GM19043 (cell line): ENCODE results near the gene UNC5C.

ENCODE experiments used
- ATAC-seq: cut with Tn5 transposase; IDR thresholded peaks from one replicate; pipeline ENCODE4 v1.9.1; 2021; ENCODE audit warnings: low read depth; ENCODE audit not compliant: unreplicated experiment

Gene UNC5C

GRCh38 chr4:95524184-95524583, 24.6 kb downstream of the UNC5C start:
- ATAC-seq = no peak

- ATAC-seq = no peak
Observed at GRCh38 chr4:95522682-95523530, 25.9 kb downstream of the UNC5C start.

GRCh38 chr4:95517576-95518345, 31.0 kb downstream of the UNC5C start:
- ATAC-seq = no peak

GRCh38 chr4:95516528-95517017, 32.2 kb downstream of the UNC5C start:
- no peak for ATAC-seq

GRCh38 chr4:95515589-95515988, 33.2 kb downstream of the UNC5C start:
- no peak for ATAC-seq

GRCh38 chr4:95513022-95513421, 35.8 kb downstream of the UNC5C start:
- ATAC-seq = no peak

GRCh38 chr4:95511477-95511876, 37.3 kb downstream of the UNC5C start:
- ATAC-seq = no peak

- ATAC-seq = no peak
Observed at GRCh38 chr4:95510877-95511276, 37.9 kb downstream of the UNC5C start.

- no peak for ATAC-seq
Observed at GRCh38 chr4:95510145-95510544, 38.6 kb downstream of the UNC5C start.

- no peak for ATAC-seq
Observed at GRCh38 chr4:95508421-95508820, 40.4 kb downstream of the UNC5C start.

GRCh38 chr4:95507561-95507960, 41.2 kb downstream of the UNC5C start:
- ATAC-seq = no peak

- ATAC-seq = no peak
Observed at GRCh38 chr4:95507147-95507546, 41.6 kb downstream of the UNC5C start.

GRCh38 chr4:95506264-95506663, 42.5 kb downstream of the UNC5C start:
- ATAC-seq = no peak

GRCh38 chr4:95505799-95506198, 43.0 kb downstream of the UNC5C start:
- no peak for ATAC-seq

GRCh38 chr4:95505151-95505550, 43.6 kb downstream of the UNC5C start:
- no peak for ATAC-seq

GRCh38 chr4:95504501-95504900, 44.3 kb downstream of the UNC5C start:
- no peak for ATAC-seq

GRCh38 chr4:95500361-95500760, 48.4 kb downstream of the UNC5C start:
- ATAC-seq = no peak

- no peak for ATAC-seq
Observed at GRCh38 chr4:95499291-95499696, 49.5 kb downstream of the UNC5C start.

- ATAC-seq = no peak
Observed at GRCh38 chr4:95494186-95494585, 54.6 kb downstream of the UNC5C start.

- ATAC-seq = no peak
Observed at GRCh38 chr4:95478679-95479078, 70.1 kb downstream of the UNC5C start.

- no peak for ATAC-seq
Observed at GRCh38 chr4:95476121-95476520, 72.7 kb downstream of the UNC5C start.

GRCh38 chr4:95472534-95472933, 76.2 kb downstream of the UNC5C start:
- no peak for ATAC-seq
